Eye (tissue), 1 donor: ENCODE results near the gene KCNA1.
"Not testable (repeated sequence)": the region's sequence is repeated elsewhere in the genome, so short reads cannot be mapped to it uniquely, and the experiment has no call there.

Source experiments
- DNase-seq: peaks from one replicate; pipeline ENCODE4 v3.0.0-alpha.2; 2015

KCNA1 gene

GRCh38 chr12:4909734-4910501 lies at the start of gene KCNA1:
Gene KCNA1 (plus strand): TSS chr12:4909905. CDS start chr12:4911379, 1,474 bp downstream.
- DNase-seq = peak; percentile 75

DNA sequence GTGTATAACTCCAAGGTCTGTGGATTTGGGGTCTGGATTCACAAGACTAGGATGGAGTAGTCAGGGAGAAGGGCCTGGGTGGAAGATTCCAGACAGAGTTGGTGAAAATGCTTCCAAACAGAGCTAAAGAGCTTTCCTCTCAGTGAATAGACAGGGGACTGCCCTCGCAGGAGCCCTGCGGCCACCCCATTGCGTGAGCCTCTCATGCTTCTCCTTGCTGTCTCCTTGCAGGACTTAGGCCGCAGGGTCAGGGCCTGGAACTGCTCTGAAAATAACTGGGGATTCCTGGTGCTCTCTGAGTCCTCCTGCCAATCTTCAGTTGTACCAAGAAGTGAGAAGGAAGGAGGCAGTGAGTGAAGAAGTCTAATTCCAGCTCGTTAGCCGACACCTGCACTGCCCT lies 49.0 kb upstream of the KCNA1 start:
- DNase-seq = peak; percentile 24

GRCh38 chr12:4862809-4863208 lies 46.9 kb upstream of the KCNA1 start:
- no peak for DNase-seq

DNA sequence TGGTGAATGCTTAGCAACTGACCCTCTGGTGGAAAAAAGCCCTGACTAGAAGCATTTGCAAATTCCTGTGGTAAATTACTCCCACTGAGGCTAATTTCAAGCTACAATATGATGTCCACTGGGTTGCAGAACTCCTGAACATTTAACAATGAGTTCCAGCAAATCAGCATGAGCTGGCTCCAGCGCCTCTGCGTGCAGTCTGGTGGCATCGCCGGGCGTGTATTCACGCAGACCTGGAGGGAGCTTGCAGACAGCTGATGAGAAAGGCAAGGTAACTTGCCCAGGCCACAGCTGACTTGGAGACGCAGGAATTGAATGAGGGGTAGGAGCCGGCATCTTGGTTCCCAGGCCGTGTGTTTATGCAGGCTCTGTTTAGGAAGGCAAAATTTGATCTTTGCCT lies 45.1 kb upstream of the KCNA1 start:
- DNase-seq = no peak

DNA sequence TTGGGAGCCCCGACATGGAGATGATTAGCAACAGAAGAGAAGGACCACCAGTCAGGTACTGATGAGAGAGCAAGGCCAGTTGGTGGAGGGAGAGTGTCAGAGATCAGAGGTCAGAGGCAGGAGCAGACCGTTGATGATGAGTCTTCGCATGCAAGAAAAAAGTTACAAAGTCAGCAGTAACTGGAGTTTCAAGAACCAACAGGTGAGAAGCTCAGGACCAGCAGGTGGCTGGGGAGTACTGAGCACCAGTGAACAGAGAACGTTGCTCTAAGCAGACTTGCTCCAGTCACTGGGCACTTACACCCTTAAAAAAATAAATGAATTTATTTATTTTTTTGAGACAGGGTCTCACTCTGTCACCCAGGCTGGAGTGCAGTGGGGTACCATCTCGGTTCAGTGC lies 44.5 kb upstream of the KCNA1 start:
- DNase-seq = no peak

GRCh38 chr12:4866299-4866698 lies 43.4 kb upstream of the KCNA1 start:
- DNase-seq = no peak

DNA sequence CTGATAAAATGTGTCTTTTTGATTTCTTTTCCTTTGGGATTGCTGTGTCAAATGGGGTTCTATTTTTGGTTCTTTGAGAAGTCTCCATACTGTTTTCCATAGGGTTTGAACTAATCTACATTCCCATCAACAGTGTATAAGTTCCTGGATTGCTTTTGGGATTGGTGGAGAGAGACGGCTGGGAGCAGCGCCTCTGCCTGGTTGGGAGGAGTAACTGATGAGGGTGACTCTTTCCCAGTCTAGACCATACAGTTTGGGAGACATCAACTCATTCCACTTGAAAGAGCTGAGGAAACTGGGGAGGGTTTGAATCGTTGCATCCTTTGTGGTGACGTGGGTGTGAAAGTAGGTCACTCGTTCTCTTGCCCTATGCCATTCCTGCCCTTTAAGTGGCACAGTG lies 42.3 kb upstream of the KCNA1 start:
- no peak for DNase-seq

GRCh38 chr12:4870423-4870822 lies 39.3 kb upstream of the KCNA1 start:
- no peak for DNase-seq

- no peak for DNase-seq
These were observed 38.2 kb upstream of the KCNA1 start for GRCh38 chr12:4871514-4871913.

- no peak for DNase-seq
These were observed 35.8 kb upstream of the KCNA1 start for GRCh38 chr12:4873947-4874346.

GRCh38 chr12:4874671-4875070 lies 35.0 kb upstream of the KCNA1 start:
- DNase-seq = no peak

- DNase-seq = not testable (repeated sequence)
These were observed 30.2 kb upstream of the KCNA1 start for GRCh38 chr12:4879481-4879880.

DNA sequence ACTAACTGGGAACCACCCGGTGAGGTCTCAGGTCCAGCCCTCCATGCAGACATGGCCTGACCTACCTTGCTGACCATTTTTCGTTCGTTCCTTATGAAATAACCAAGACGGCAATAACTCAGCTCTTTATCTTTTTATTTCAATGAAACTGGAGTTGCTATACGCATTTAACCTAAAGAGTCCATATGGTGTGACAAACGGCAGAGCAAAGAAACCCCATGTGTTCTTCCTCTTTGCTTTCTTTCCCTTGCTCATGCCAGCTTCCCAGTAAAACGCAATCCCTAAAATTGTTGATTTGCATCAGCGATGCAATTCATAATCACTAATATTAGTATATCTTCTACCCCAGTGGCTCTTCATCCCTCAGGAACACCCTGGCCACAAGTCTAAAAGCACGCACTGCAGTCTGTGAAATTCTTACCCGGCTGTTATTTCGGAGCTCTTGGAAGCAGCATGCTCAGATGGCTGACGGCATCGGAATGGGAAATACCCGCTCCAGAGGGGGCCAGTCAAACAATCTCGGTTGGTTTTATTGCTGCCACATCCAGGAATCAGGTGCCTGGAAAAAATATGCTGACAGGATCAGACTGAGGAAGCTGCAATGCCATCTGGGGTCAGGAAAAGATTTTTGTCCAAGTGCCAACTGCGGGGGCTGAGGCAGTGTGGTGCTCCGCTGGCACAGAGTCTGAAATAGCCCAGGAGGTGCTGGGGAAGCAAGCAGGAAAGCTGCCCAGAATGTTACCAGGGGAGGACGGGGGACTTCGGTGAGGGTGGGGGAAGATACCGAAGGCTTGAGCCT lies 28.2 kb upstream of the KCNA1 start:
- DNase-seq = peak; percentile 20

DNA sequence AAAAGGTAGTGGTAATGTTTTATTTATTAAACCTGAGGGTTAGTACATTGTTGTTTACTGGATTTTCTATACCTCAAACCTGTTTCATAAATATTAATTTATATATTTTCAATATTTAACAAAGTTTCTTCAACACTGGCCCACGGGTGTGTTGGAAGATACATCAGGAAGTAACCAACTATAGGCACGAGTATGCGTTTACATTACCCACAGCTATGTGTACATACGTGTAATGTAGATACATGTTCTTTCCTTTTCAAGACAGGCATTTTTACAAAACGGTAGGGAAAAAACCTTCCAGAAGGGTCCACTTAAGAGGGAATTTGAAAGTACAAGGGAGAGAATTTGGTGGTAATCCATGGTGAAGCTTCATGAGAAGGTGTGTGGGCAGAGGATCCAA lies 17.8 kb upstream of the KCNA1 start:
- DNase-seq = no peak

GRCh38 chr12:4892418-4892817 lies 17.3 kb upstream of the KCNA1 start:
- no peak for DNase-seq

DNA sequence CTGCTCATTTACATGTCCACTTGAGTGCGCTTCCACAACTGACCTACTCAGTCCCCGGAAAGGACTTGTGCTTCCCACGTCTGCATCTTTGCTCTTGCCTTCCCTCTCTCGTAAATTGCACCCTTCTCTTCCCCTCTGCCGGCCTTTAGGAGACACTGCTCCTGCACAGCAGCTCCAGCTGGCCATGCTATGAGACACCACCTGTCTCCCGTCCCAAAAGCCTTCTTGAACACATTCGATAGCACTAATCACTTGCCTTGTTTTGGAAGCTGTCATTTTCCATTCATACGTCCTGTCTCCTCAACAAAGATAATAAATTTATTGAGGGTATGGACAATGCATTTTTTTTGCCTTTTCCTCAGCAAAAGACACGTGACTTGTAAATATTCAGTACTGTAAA lies 15.7 kb upstream of the KCNA1 start:
- DNase-seq = no peak

DNA sequence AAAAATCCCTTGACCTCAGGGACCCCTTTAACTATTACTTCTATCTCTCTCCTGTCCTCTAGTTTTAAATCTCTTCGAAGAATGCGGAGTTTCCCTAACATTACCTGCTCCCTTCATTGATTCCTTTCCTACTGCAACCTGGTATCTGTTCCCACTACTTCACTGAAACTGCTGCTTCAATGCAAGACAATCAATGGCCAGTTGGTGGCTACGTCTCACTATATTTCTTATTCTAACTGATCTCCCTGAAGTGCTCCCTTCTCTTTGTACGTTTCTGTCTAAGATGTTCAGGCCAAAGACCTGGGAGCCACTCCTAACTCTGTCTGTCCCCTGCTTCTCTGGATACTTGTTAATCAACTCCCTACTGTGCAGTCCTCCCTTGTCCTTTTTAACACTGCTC lies 10.3 kb upstream of the KCNA1 start:
- DNase-seq = no peak

DNA sequence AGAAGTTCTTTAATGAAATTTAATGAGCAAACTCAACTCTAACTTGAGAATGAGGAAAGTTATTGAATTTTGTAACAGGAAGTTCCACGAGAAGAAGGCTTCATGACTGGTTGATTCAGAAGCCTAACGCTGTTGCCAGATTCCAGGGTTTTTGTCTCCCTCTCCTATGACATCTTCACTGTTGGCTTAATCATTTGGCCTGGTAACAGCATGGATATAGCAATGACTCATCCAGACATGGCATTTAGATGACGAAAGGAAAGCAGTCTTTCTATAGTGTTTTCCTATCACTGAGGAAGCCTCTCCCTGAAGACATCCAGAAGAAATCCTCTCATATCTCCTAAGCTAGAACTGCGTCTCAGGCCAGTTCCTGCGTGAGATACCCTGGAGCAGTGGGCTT lies 9.4 kb upstream of the KCNA1 start:
- DNase-seq = no peak

- DNase-seq = no peak
These were observed 4.4 kb upstream of the KCNA1 start for GRCh38 chr12:4905316-4905715.

DNA sequence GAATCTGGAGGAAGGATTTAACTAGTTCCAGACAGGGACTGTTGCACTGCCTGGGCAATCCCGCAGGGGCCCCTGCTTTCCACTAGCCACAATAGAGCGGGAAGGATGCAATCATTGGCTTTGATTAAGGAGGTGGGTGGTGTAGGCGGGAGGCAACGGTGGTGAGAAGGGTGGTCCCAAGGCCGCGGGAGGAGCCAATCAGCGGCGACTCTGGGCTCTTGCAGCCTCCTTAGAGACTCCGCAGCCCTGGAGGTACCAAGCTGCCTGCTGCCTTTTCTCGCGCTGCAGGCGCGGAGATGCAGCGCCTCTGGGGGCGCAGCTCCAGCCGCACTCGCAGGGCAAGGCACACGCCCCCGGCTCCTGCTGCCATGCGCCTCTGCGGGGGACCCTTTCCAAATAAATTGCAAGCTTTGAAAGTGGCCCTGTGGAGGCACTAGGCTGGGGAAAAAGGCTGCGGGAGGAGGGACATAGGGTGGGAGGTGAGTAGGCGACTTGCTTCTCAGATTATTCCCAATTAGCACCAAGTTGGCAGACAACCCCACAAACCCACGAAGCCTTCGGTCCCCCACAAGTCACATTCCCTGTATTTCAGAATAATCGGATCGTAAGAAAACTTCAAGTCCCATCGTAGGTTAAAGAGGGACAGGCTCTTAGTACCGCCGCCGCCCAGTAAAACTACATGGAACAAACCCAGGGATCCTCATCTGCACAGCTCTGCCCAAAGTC lies 858 bp upstream of the KCNA1 start:
- peak; percentile 85 for DNase-seq

DNA sequence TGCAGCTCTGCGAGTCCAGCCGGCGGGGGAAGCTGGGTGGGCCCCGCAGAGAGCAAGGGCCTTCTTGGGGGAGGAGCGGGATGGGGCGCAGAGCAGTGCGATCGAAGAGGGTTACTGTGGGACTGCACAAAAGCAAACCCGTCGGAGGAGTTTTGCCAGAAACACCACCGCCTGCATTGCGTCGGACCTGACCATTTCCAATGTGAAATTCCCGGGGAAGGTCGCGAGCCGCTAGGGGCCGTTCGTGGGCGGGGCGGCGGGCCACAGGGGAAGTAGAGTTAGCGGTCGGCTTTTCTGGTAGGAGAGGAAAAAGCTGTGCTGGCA lies 333 bp upstream of the KCNA1 start:
- DNase-seq = peak; percentile 67

DNA sequence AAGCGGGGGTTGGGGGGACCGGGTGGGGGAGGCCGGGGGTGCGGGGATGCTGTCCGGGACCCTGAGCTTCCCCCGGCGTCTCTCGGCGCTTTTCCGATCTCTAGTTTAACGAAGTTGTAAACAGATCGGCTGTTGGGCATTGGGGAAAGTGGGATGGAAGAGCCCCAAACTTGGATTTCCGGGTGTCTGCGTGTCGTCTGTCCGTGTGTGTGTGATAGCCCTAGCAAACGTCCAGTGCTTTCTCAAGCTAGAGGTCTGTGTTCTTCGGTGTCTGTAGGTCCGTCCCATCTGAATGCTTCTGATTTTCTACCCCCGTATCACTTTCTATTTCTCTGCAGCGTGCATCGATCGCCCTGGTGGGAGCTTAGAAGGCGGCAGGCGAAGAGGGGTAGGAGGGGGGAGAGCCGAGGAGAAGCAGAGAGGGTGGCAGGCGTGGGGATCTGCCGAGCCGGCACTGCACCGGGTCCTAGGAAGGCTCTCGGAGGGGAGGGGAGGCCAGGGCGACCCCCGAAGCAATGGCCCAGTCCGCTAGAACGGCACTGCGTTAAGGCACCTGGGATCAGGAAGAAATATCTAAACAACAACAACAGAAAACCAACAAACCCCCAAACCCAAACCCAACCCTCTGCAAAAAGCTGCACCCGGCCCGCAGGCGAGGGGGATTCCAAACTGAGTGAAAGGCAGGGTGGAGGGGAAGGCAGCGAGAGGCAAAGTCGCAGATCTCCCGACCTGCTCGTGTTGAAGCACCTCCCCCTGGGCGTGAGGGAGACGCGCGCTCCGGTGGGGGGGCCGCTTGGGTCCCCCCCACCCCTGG lies 1.0 kb downstream of the KCNA1 start:
- peak; percentile 61 for DNase-seq
